Bronchial epithelial cell (primary cell): ENCODE results near the gene FAM174C. TPM values are rescaled to one million over a fixed set of nuclear protein-coding genes. Genes with fewer than 3 reads are reported as not detected.

ENCODE experiments used
- DNase-seq: peaks from one replicate; pipeline ENCODE4 v3.0.0-alpha.2; 2010; ENCODE audit warnings: low read depth
- FAIRE-seq: peaks from 2 replicates; lab custom pipeline; 2011; peaks lifted over from hg19 to GRCh38; lab: Jason Lieb, UNC
- H3K27me3 ChIP-seq: 2 replicates; pipeline ENCODE4 v1.5.1; 2011; ENCODE audit warnings: low read length; ENCODE audit not compliant: control insufficient read depth, insufficient read depth
- H3K36me3 ChIP-seq: 2 replicates; pipeline ENCODE4 v1.5.1; 2011; ENCODE audit warnings: low read length; ENCODE audit not compliant: control insufficient read depth, insufficient read depth
- H3K4me3 ChIP-seq: 2 replicates; pipeline ENCODE4 v1.5.1; 2011; ENCODE audit warnings: mild to moderate bottlenecking, low read depth, low read length, control low read depth
- CTCF ChIP-seq: IDR thresholded peaks from 2 replicates; pipeline ENCODE4 v1.5.1; 2011; ENCODE audit warnings: mild to moderate bottlenecking, moderate library complexity, low read length, control low read depth, inconsistent platforms; ENCODE audit not compliant: insufficient read depth, severe bottlenecking
- total RNA-seq: library from RNA; depleted of rRNA; stranded (reverse); fragments of >200 nt; gene quantifications from 2 replicates; pipeline ENCODE4 v1.2.1, GENCODE V29; 2014

Gene FAM174C
- total RNA-seq, 1 donor from 2014 or later, result 20.8 TPM

- Histone ChIP-seq H3K36me3 (peaks cover 3% of the 10 kb centered on the region), H3K27me3 (no peaks in the 10 kb centered on the region), H3K4me3 (no peak overlapping the region)
- TF ChIP-seq CTCF, result no peak
- DNase-seq (no peak), FAIRE-seq (no peak)
These were observed 46.0 kb upstream of the FAM174C start for GRCh38 chr19:1229056-1229923.

GRCh38 chr19:1229924-1230782 lies 45.2 kb upstream of the FAM174C start:
- DNase-seq, result no peak
- peaks cover 3% of the 10 kb centered on the region for H3K36me3 ChIP-seq
- no peaks in the 10 kb centered on the region for H3K27me3 ChIP-seq
- no peak for TF ChIP-seq CTCF
- no peak overlapping the region for H3K4me3 ChIP-seq
- FAIRE-seq, result no peak

GRCh38 chr19:1230783-1231489 lies 44.4 kb upstream of the FAM174C start:
- no peak for TF ChIP-seq CTCF
- Histone ChIP-seq H3K27me3 (no peaks in the 10 kb centered on the region), H3K36me3 (peaks cover 5% of the 10 kb centered on the region), H3K4me3 (no peak overlapping the region)
- FAIRE-seq, result no peak
- DNase-seq, result no peak

- no peak for TF ChIP-seq CTCF
- DNase-seq, result no peak
- Histone ChIP-seq H3K27me3 (no peaks in the 10 kb centered on the region), H3K4me3 (no peak overlapping the region), H3K36me3 (peaks cover 2% of the 10 kb centered on the region)
- FAIRE-seq, result no peak
These were observed 43.3 kb upstream of the FAM174C start for GRCh38 chr19:1231729-1232637.

- Histone ChIP-seq H3K4me3 (no peak overlapping the region), H3K27me3 (no peaks in the 10 kb centered on the region), H3K36me3 (peaks cover 2% of the 10 kb centered on the region)
- DNase-seq (peak; percentile 54), FAIRE-seq (no peak)
- no peak for TF ChIP-seq CTCF
These were observed 42.7 kb upstream of the FAM174C start for GRCh38 chr19:1232652-1233072.
